HG03571 (cell line): ENCODE data around the gene P2RY8.
"Not testable (repeated sequence)": the region's sequence is repeated elsewhere in the genome, so short reads cannot be mapped to it uniquely, and the experiment has no call there.

Experiments used
- ATAC-seq: cut with Tn5 transposase; IDR thresholded peaks from one replicate; pipeline ENCODE4 v1.9.1; 2021; ENCODE audit not compliant: unreplicated experiment

P2RY8 gene

GRCh38 chrX:1545776-1546408, 8.9 kb upstream of the P2RY8 start:
- no peak for ATAC-seq

- no peak for ATAC-seq
Measured at GRCh38 chrX:1542994-1543725, 6.2 kb upstream of the P2RY8 start.

GRCh38 chrX:1539146-1539545, 2.2 kb upstream of the P2RY8 start:
- ATAC-seq, result not testable (repeated sequence)

GRCh38 chrX:1537716-1538090, 718 bp upstream of the P2RY8 start:
- ATAC-seq, result not testable (repeated sequence)

- peak; percentile 2 for ATAC-seq
Measured at GRCh38 chrX:1536712-1537030, 314 bp downstream of the P2RY8 start.

- no peak for ATAC-seq
Measured at GRCh38 chrX:1535241-1536041, 1.5 kb downstream of the P2RY8 start.

GRCh38 chrX:1534301-1535168, 2.5 kb downstream of the P2RY8 start:
- peak; percentile 27 for ATAC-seq

- ATAC-seq, result no peak
Measured at GRCh38 chrX:1533058-1533457, 3.9 kb downstream of the P2RY8 start.

- ATAC-seq, result no peak
Measured at GRCh38 chrX:1531096-1531890, 5.7 kb downstream of the P2RY8 start.

- ATAC-seq, result no peak
Measured at GRCh38 chrX:1529756-1530155, 7.2 kb downstream of the P2RY8 start.

- no peak for ATAC-seq
Measured at GRCh38 chrX:1529328-1529727, 7.7 kb downstream of the P2RY8 start.

GRCh38 chrX:1528884-1529203, 8.1 kb downstream of the P2RY8 start:
- no peak for ATAC-seq

GRCh38 chrX:1528186-1528883, 8.7 kb downstream of the P2RY8 start:
- no peak for ATAC-seq

GRCh38 chrX:1527457-1527856, 9.5 kb downstream of the P2RY8 start:
- no peak for ATAC-seq

- ATAC-seq, result no peak
Measured at GRCh38 chrX:1526565-1526964, 10.4 kb downstream of the P2RY8 start.

- ATAC-seq, result no peak
Measured at GRCh38 chrX:1525583-1526355, 11.2 kb downstream of the P2RY8 start.

- ATAC-seq, result no peak
Measured at GRCh38 chrX:1524874-1525582, 12.0 kb downstream of the P2RY8 start.

- ATAC-seq, result not testable (repeated sequence)
Measured at GRCh38 chrX:1522905-1523304, 14.1 kb downstream of the P2RY8 start.
